Stimulated activated CD4-positive, alpha-beta T cell treated with anti-CD3 and anti-CD28 coated beads, Interleukin-1b, Interleukin-23, amount 100 ng/mL, for 1 hour (primary cell): ENCODE results near the gene SMARCD3.
A peak's percentile ranks its signal among the peaks of the same experiment; 100 is the strongest.

Experiments
- DNase-seq, 2 donors: peaks; one replicate each; pipeline ENCODE4 v3.0.0-alpha.2; 2020; ENCODE audit warnings: low read depth in 2 of 2

Gene SMARCD3

DNA sequence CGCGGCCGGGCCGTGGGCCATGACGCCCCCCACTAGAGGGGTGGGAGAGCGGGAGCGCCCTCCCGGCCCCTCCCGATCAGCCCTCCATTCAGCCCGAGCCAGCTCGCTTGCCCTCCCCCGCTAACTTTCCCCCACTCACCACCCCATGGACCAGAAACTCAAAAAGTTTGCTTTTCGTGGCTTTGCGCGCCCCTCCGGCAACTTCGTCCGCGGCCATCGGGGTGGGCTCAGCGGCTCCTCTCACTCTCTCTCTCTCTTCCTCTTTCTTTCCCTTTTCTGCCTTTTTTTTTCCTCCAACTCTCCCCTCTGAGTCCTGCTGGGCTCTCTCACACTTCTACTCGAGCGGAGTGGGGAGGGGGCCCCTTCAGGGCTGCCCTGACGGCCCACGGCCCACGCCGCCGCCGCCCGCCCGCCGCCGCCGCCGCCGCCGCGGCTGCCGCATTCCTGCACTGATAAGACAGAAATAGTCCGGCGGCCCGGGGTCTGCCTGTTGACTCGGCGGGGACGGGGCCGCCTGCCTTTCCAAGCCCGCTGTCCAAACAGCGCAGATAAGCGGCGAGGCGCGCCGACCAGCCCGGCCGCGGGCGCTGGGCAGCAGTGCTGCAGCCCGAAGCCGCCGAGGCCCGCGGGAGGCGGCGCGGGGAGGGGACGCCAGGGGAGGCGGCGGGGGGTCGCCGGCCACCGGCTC is at the start of gene SMARCD3:
Gene SMARCD3, minus strand, starts transcription at position 349 of the 688 bp plus-strand sequence. Its CDS starts 132 bp downstream, at position 217.
- peak in 1 of 2 donors; percentile 17 for DNase-seq

DNA sequence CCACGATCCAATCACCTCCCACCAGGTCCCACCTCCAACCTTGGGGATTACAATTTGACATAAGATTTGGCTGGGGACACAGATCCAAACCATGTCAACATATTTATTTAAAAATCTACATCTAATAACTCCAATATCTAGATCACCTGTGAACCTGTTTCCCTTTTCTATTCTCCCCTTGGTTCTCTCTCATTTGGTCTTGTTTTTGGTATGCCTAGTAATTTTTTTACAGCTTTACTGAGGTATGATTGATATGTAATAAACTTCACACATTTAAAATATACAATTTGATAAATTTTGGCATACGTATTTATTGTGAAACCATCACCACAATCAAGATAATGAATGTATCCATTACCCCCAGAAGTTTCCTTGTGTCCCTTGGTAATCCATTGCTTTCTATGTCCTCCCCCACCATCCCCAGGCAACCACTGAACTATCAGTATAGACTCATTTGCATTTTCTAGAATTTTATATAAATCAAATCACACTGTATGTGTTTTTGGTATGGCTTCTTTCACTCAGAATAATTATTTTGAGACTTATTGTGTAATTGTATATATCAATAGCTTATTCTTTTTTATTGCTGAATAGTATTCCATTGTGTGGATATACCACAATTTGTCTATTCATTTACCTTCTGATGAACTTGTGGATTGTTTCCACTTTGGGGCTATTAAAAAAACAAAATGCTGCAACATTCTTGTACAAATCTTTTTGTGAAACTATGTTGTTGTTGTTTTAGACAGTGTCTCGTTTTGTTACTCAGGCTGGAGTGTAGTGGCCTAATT is 47.9 kb upstream of the SMARCD3 start:
- DNase-seq: no peak

DNA sequence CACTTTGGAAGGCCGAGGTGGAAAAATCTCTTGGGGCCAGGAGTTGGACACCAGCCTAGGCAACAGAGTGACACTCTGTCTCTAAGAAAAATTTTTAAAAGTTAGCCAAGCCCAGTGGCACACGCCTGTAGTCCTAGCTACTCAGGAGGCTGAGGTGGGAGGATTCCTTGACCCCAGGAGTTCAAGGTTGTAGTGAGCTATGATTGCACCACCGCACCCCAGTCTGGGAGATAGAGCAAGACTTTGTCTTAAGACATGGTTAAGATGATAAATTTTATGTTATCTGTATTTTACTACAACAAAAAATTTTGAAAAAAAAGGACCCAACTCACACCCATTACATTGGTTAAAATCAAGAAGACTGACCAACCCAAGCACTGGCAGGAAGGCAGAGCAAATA is 44.4 kb upstream of the SMARCD3 start:
- DNase-seq: no peak

DNA sequence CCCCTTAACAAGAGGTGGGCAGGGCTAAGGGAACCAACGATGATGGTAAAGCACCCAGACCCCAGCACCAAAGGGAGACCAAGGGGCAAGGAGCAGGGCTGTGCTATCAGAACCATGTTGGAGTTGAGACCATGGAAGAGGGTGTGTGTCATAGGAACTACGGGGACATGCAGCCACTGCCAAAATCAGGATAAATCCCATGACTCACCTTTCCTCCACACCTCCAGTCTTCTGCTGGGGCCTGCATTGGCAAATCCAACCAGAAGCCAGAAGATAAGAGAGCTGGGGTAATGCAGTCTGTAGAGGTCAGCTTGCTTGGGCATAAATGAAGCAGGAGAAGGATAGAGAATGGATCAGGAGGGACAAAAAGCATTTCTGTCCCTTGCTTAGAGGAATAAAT is 42.7 kb upstream of the SMARCD3 start:
- DNase-seq: no peak

DNA sequence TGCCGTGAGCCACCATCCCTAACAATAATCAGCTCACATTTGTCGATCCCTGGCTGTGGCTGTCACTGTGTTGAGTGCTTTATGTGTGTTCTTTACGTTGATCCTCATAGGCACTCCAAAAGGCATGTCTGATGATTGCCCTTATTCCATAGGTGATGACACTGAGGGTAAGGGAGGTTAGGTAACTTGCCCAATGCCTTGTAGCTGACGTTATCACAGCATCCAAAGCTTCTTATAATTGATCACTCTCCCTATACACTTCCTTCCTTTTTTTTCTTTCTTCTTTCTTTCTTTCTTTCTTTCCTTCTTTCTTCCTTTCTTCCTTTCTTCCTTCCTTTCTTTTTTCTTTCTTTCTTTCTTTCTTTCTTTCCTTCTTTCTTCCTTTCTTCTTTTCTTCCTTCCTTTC is 41.9 kb upstream of the SMARCD3 start:
- DNase-seq: no peak

DNA sequence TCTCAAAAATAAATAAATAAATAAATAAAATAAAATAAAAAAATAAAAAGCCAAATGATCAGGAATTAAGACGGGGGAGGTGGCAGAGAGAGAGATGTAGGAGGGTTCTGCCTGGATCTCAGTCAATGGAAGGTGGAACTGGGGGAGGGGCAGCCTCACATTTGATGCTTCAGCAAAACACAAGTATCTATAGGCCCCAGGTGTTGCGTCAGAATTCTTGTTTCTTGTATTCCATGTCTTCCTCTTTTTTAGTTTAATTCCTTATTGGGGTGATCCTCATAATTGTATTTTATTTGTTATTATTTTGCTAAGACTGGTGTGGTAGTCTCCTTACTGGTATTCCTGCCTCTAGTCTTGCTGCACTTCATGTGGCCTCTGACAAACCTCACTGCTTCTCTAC is 41.4 kb upstream of the SMARCD3 start:
- no peak for DNase-seq

DNA sequence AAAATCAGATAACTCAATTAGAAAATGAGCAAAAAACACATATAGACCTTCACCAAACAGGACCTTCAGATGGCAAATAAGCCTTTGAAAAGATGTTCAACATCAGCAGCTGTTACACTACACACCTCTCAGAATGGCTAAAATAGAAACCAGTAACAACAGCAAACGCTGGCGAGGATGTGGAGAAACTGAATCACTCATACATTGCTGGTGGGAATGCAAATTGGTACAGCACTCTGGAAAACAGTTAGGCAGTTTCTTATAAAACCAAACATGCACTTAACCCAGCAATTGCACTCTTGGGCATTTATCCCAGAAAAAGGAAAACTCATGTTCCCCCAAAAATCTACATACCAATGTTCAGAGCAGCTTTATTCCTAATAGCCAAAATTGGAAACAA is 37.7 kb upstream of the SMARCD3 start:
- DNase-seq: no peak

DNA sequence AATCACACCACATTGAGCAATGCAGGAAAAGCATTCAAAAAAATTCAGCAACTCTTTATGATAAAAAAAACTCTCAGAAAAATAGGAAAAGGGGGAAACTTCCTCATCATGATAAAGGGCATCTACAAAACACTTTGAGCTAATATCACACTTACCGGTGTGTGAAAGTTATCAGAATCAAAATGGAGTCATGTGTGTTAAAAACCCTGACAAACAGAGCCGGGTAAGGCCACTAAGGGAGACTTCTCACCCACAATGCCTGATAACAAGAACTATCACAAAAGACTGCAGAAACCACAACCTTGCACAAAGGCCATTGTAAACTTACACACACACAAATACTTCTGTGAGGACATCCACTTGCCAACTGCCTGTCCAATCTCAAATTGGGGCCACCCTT is 34.8 kb upstream of the SMARCD3 start:
- no peak for DNase-seq

DNA sequence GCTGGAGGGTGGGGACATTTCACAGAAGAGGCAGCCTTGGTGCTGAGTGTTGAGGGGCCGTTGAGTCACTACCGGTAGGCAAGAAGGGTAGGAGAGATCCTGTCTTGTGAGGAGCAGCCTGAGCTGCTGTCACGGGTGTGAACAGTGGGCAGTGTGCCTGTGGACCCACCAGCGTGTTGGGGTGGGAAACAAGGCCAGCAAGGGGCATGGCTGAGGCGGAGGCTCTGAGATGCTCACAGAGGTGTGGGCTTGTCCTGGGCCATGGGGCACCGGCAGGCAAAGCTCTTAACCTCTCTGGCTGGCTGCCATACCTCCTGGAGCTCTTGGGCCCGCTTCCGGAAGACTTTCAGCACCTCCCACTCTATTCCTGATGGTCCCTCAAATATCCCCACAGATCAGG is 33.6 kb upstream of the SMARCD3 start:
- no peak for DNase-seq

DNA sequence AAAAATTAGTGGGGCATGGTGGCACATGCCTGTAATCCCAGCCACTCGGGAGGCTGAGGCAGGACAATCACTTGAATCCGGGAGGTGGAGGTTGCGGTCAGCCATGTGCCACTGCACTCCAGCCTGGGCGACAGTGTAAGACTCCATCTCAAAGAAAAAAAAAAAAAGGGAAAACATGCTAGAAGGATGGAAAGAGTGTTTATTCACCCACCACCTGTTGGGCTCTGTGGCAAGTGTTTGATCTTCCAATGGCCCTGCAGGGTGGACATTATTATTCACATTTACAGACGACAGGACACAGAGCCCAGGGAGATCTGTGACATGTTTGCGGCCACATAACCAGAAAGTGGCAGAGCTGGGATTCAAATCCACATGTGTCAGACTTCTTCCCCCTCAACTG is 33.2 kb upstream of the SMARCD3 start:
- no peak for DNase-seq

DNA sequence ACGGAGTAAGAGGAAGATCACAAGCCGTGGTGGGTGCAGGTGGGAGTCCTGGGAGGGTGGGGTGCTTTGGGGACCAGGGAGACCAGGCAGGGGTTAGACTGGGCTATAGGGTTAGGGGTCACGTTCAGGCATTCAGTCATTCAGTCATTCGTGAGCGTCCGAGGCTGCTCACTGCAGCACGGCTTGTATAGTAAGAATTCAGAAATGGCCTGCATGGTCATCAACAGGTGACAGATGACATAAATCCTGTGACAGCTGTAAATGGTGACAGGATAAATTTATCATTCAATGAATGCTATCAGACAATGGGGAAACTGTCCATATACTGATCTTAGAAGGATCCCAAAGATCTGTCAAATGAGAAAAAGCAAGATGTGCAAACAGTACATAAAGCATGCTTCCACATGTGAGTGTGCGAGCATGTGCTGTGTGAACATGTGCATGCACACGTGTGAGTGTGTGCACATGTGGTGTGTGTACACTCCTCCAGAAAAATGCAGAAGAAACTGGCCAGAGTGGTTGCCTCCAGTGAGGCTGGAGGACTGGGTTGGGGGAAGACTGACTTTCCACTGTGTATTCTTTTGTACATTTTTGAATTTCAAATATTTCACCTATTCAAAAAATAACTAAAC is 32.0 kb upstream of the SMARCD3 start:
- no peak for DNase-seq

DNA sequence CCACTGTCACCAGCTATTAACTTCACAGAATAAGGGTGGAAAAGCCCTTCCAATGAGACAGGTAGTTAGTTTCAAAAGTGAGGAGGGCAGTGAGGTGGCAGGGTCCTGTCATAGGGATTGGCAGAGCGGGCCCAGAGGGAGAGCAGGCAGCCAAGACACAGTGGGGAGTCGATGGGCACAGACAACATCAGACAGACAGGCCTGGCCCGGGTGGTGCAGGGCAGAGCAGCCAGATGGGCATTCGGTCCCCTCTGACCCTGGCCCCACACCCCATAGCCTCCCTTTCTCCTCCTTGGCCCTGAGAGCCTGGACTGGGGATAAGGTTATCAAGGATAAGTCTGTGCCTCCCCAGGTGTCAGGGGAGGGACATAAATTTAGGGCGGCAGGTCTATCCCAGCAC is 31.4 kb upstream of the SMARCD3 start:
- DNase-seq: no peak

DNA sequence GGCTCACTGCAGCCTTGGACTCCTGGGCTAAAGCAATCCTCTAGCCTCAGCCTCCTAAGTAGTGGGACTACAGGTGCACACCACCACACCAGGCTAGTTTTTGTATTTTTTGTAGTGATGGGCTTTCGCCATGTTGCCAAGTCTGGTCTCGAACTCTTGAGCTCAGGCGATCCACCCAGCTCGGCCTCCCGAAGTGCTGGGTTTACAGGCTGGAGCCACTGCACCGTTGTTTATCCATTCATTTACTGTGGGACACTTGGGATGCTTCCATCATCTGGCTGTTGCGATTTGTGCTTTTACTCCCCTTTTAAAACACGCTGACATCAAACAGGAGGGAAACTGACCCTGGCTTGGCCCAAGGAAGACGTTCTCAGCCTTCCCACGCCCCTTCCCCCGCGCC is 30.5 kb upstream of the SMARCD3 start:
- no peak for DNase-seq

DNA sequence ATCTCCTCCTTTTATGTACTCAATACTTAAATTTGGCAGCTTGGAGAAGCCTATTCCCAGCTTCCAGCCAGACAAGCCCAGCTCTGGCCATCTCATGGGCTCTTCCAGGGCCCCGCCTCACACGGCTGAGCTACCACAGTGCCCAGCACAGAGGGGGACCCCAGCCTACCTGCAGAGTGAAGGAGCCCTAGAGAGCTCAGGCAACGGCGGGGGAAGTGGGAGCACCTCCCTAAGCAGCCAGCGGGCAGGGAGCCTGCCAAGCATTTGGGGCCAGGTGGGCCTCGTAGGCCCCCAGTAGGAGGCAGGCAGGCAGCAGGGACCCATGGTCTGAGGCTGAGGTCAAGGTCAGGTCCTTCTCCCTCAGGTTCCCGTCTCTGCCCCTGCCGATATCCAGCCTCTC is 29.1 kb upstream of the SMARCD3 start:
- DNase-seq: no peak

DNA sequence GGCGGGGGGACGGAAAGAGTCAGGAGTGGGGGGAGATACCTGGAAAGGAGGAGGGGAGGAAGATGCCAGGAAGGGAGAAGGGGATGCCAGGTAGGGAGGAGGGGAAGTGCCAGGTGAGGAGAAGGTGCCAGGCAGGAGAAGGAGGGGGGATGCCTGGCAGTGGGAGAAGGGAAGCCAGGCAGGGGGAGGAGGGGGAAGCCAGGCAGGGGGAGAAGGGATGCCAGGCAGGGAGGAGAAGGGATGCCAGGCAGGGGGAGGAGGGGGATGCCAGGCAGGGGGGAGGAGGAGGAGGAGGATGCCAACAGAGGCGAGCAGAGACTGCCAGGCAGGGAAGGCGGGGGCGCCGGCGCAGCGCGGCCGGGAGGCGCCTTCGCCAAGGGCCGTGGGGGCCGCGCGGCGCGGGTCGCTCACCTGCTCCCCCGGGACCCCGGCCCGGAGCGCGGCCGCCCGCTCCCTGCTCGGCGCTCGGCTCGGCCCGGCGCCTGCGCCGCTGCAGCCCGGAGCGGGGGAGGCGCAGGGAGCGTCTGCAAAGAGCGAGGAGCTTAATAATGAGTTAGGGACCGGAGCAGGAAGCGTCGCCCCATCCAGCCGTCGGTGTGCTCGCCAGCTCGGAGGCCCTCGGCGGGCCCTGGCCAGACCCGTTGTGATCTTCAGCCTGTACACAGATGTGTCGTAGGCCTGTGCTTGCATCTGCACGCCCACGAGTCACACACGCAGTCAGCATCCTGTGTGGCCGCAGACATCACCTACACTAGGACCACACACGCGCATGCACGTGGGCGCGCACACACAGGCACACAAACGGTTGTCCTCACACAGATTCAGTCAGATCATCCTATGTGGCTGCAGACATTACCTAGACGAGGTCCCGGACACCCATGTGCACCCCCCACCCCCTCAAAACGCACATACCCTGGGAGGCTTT is 28.4 kb upstream of the SMARCD3 start:
- peak in 1 of 2 donors; percentile 42 for DNase-seq

DNA sequence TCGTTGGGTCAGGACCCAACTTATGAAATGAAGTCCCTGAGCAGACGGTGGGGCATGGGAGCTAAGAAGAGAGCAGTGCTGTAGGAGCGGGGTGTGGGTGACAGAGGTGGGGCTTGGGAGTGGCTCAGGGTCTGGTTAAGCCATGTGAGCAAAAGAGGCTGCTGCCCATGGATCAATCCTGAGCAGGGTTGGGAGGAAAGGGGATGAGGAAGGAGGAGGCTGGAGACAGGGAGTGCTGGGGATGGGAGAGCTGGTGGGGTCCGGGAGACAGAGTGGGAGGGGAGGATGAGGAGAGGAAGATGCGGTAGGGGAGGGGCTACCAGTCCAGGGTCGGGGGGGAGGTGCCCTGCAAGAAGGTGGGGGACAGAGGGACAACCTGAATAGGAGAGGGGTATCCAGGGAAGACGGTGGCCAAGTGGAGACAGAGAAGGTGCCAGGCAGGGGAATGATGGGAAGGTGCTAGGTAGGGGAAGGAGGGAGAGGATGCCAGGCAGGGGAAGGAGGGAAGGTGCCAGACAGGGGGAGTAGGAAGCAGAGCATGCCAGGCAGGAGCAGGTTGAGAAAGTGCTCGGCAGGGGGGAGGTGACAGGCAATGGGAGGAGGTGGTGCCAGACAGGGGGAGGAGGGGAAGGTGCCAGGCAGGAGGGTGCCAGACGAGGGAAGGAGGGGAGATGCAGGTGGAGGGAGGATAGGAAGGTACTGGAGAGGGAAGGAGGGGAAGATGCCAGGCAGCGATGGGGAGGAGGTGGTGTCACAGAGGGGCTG is 27.5 kb upstream of the SMARCD3 start:
- DNase-seq: no peak

DNA sequence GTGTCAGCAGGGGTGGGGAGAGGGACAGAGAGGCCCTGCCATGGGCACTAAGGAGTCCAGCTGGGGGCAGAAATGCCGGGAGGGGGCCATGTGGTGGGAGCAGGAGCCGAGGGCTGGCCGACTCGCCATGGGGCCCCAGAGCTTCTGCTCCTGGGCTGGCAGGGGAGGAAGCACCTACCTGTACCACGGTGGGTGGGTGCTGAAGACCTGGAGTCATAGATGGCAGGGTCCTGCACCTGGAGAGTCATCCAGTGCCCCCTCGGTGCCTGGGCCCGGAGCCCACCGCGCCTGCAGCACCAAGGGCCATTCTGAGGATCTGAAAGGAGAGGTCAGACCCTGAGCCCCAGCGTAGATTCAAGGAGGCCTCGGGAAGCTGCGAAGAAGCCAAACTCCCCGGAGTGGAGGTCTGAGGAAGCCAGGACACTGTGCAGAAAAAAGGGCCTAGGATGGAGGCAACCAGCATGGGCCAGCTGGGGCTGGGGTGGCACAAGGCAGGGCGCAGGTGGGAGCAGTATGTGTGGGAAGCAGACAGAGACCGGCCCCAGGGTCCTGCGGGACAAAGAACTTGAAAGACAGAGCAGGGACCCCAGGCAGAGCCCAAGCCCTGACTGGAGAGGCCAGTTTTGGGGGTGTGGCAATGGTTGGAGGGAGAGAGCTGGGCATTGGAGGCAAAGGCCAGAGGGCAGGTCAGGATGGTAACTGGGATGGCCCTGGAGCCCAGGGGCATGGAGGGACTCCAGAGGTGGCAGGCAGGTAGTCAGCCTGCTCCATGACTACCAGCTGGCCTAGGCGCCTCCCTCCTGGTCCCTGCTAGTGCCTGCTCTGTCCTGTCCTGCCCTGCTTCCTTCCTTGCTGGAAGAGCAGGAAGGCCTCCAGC is 26.7 kb upstream of the SMARCD3 start:
- no peak for DNase-seq

DNA sequence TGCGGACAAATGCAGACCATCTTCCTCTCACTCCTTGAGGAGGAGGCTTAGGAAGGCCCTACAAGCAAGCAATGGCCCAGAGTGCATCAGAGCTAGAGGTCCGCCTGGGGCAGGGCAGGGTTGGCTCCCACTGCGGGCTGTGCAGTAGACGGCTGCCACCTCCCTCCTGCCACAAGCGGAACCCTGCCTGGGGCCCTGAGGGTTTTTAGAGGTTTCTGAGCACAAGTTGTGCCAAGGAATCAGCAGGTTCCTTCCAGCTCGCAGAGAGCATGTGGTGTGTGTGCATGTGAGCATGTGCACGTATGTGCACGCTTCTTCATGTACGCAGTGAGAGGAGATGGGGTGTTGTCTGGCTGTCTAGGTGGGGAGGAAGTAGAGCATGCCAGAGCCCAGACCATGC is 25.9 kb upstream of the SMARCD3 start:
- no peak for DNase-seq

DNA sequence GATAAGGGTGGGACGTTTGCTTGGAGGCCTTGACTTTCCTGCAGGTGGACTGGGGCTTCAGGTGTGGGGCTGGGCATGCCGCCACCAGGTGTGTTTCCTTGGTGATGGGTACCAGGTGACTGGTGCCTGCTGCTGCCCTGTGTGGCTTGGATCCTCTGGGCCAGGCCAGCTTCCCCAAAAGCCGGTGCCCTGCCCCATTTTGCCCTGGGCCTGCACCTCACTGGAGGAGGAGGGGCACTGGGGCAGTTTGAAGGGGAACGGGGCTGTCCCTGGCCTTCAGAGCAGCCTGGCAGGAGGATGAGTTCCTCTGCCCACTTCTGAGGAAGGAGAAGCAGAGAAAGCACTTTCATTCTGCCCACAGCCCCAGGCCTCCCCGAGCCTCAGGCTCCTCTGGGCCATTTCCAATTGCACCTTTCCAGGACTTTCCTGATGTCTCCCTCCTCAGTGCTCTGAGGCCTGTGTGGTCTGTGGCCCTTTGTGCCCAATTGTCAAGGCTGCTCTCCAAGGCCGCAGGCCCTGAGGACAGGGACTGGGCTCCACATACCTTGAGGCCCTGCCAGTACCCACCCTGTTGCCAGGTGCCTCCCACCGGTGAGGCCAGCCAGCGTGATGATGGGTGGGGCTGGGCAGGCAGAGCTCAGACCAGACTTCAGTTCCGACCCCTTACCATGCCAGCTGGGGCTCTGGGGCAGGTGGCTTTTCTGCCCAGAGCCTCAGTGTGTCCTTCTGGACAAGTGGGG is 25.3 kb upstream of the SMARCD3 start:
- no peak for DNase-seq
